Measurements from ENCODE around the gene PACRG. TPM values are rescaled to one million over a fixed set of nuclear protein-coding genes. Genes with fewer than 3 reads are reported as not detected.

PACRG gene
- total RNA-seq, 1 donor from 2014 or later, result 10.5 TPM

GRCh38 chr6:163241683-163242082 lies 513.9 kb downstream of the PACRG start:
- intact Hi-C loops (cut with micrococcal nuclease), result no loop called here
- DNase-seq, result no peak
- no peak for TF ChIP-seq CTCF (IDR thresholded peaks at IDR 0.05; ENCODE audit: borderline replicate concordance)
- Histone ChIP-seq H3K27me3 (ENCODE audit: low read depth) (no peaks in the 10 kb centered on the region), H3K27ac (replicated peaks) (no peak overlapping the region), H3K36me3 (no peaks in the 10 kb centered on the region), H3K4me1 (peaks cover 19% of the 10 kb centered on the region), H3K9me3 (replicated peaks) (no peaks in the 10 kb centered on the region), H3K4me3 (no peak overlapping the region)

GRCh38 chr6:163243083-163243482 lies 515.3 kb downstream of the PACRG start:
- H3K4me1 ChIP-seq, result peaks cover 30% of the 10 kb centered on the region
- peak; percentile 62 for DNase-seq

GRCh38 chr6:163243692-163244589 lies 516.2 kb downstream of the PACRG start:
- peak overlapping the region; percentile 37 for H3K27ac ChIP-seq (replicated peaks)

More at GRCh38 chr6:163243083-163243482, 515.3 kb downstream of the PACRG start:
- intact Hi-C loops (cut with micrococcal nuclease), result no loop called here
- Histone ChIP-seq H3K4me3 (no peak overlapping the region), H3K36me3 (no peaks in the 10 kb centered on the region), H3K27ac (replicated peaks) (peak overlapping the region; percentile 37), H3K9me3 (replicated peaks) (no peaks in the 10 kb centered on the region), H3K27me3 (ENCODE audit: low read depth) (no peaks in the 10 kb centered on the region)
- TF ChIP-seq CTCF (IDR thresholded peaks at IDR 0.05; ENCODE audit: borderline replicate concordance), result peak; percentile 31

GRCh38 chr6:163248051-163248450 lies 520.3 kb downstream of the PACRG start:
- Histone ChIP-seq H3K27me3 (ENCODE audit: low read depth) (no peaks in the 10 kb centered on the region), H3K9me3 (replicated peaks) (no peaks in the 10 kb centered on the region), H3K4me3 (no peak overlapping the region), H3K36me3 (no peaks in the 10 kb centered on the region), H3K4me1 (peaks cover 37% of the 10 kb centered on the region), H3K27ac (replicated peaks) (no peak overlapping the region)
- no peak for TF ChIP-seq CTCF (IDR thresholded peaks at IDR 0.05; ENCODE audit: borderline replicate concordance)
- no peak for DNase-seq
- intact Hi-C loops (cut with micrococcal nuclease), result no loop called here

More at GRCh38 chr6:163243692-163244589, 516.2 kb downstream of the PACRG start:
- intact Hi-C loops (cut with micrococcal nuclease), result no loop called here
- no peak for TF ChIP-seq CTCF (IDR thresholded peaks at IDR 0.05; ENCODE audit: borderline replicate concordance)
- no peaks in the 10 kb centered on the region for H3K36me3 ChIP-seq
- H3K4me3 ChIP-seq, result no peak overlapping the region
- no peaks in the 10 kb centered on the region for H3K27me3 ChIP-seq (ENCODE audit: low read depth)
- H3K4me1 ChIP-seq, result peaks cover 30% of the 10 kb centered on the region
- H3K9me3 ChIP-seq (replicated peaks), result no peaks in the 10 kb centered on the region
- DNase-seq, result no peak

- TF ChIP-seq CTCF (IDR thresholded peaks at IDR 0.05; ENCODE audit: borderline replicate concordance), result no peak
- peaks cover 37% of the 10 kb centered on the region for H3K4me1 ChIP-seq
- no peaks in the 10 kb centered on the region for H3K36me3 ChIP-seq
- no peak overlapping the region for H3K27ac ChIP-seq (replicated peaks)
- no peaks in the 10 kb centered on the region for H3K9me3 ChIP-seq (replicated peaks)
- no peaks in the 10 kb centered on the region for H3K27me3 ChIP-seq (ENCODE audit: low read depth)
- no peak overlapping the region for H3K4me3 ChIP-seq
- no peak for DNase-seq
- intact Hi-C loops (cut with micrococcal nuclease), result no loop called here
Measured at GRCh38 chr6:163249651-163250101, 521.9 kb downstream of the PACRG start.
